Measurements from ENCODE around the gene AVEN.

Gene AVEN

GRCh38 chr15:34079904-34080303 is 40.9 kb upstream of the AVEN start:
- H3K36me3 ChIP-seq (ENCODE audit: insufficient read depth, low read length), result peaks cover 15% of the 10 kb centered on the region; the same call in 1 of the 2 replicates
- H3K4me3 ChIP-seq (ENCODE audit: low read length, poor library complexity, severe bottlenecking), result no peak overlapping the region
- H3K9me2 ChIP-seq (replicated peaks; ENCODE audit: low read depth, low read length), result no peaks in the 10 kb centered on the region
- no peak overlapping the region for H2AFZ ChIP-seq (ENCODE audit: low read length)
- no peaks in the 10 kb centered on the region for H4K20me1 ChIP-seq (ENCODE audit: insufficient read depth, low read length, poor library complexity, severe bottlenecking)
- no peak overlapping the region for H3K9ac ChIP-seq (ENCODE audit: low read depth, low read length, poor library complexity, severe bottlenecking)
- no peaks in the 10 kb centered on the region for H3F3A ChIP-seq (ENCODE audit: low read depth)
- TF ChIP-seq CTCF (conservative IDR thresholded peaks at IDR 0.05; ENCODE audit: low read length) (no peak), EZH2phosphoT487 (IDR thresholded peaks at IDR 0.05; ENCODE audit: borderline replicate concordance) (no peak)
- no peaks in the 10 kb centered on the region for H3K4me1 ChIP-seq (ENCODE audit: insufficient read depth, low read length, poor library complexity, severe bottlenecking)
- H3K27me3 ChIP-seq (ENCODE audit: insufficient read depth, low read length, poor library complexity, severe bottlenecking), result no peaks in the 10 kb centered on the region
- no peaks in the 10 kb centered on the region for H3K79me2 ChIP-seq (ENCODE audit: insufficient read depth, low read length)
- H3K4me2 ChIP-seq (ENCODE audit: low read depth, low read length, poor library complexity, severe bottlenecking), result no peak overlapping the region
- H3K9me3 ChIP-seq (ENCODE audit: insufficient read depth, low read depth, low read length), result no peaks in the 10 kb centered on the region

- Histone ChIP-seq H3K27me3 (ENCODE audit: insufficient read depth, low read length, poor library complexity, severe bottlenecking) (no peaks in the 10 kb centered on the region), H3K4me3 (ENCODE audit: low read length, poor library complexity, severe bottlenecking) (no peak overlapping the region), H3K9me3 (ENCODE audit: insufficient read depth, low read depth, low read length) (no peaks in the 10 kb centered on the region), H3K9me2 (replicated peaks; ENCODE audit: low read depth, low read length) (no peaks in the 10 kb centered on the region), H3K9ac (ENCODE audit: low read depth, low read length, poor library complexity, severe bottlenecking) (no peak overlapping the region), H3K36me3 (ENCODE audit: insufficient read depth, low read length) (peaks cover 8% of the 10 kb centered on the region; the same call in 1 of the 2 replicates), H3K4me1 (ENCODE audit: insufficient read depth, low read length, poor library complexity, severe bottlenecking) (no peaks in the 10 kb centered on the region), H3F3A (ENCODE audit: low read depth) (no peaks in the 10 kb centered on the region), H4K20me1 (ENCODE audit: insufficient read depth, low read length, poor library complexity, severe bottlenecking) (no peaks in the 10 kb centered on the region), H3K79me2 (ENCODE audit: insufficient read depth, low read length) (no peaks in the 10 kb centered on the region), H3K4me2 (ENCODE audit: low read depth, low read length, poor library complexity, severe bottlenecking) (no peak overlapping the region), H2AFZ (ENCODE audit: low read length) (no peak overlapping the region)
- no peak for TF ChIP-seq CTCF (conservative IDR thresholded peaks at IDR 0.05; ENCODE audit: low read length)
- TF ChIP-seq EZH2phosphoT487 (IDR thresholded peaks at IDR 0.05; ENCODE audit: borderline replicate concordance), result no peak
Measured at GRCh38 chr15:34078900-34079299, 39.9 kb upstream of the AVEN start.

GRCh38 chr15:34076785-34077184 is 37.8 kb upstream of the AVEN start:
- H3F3A ChIP-seq (ENCODE audit: low read depth), result no peaks in the 10 kb centered on the region
- no peaks in the 10 kb centered on the region for H3K9me3 ChIP-seq (ENCODE audit: insufficient read depth, low read depth, low read length)
- H3K27me3 ChIP-seq (ENCODE audit: insufficient read depth, low read length, poor library complexity, severe bottlenecking), result no peaks in the 10 kb centered on the region
- no peak overlapping the region for H2AFZ ChIP-seq (ENCODE audit: low read length)
- no peak overlapping the region for H3K9ac ChIP-seq (ENCODE audit: low read depth, low read length, poor library complexity, severe bottlenecking)
- no peaks in the 10 kb centered on the region for H3K4me1 ChIP-seq (ENCODE audit: insufficient read depth, low read length, poor library complexity, severe bottlenecking)
- no peaks in the 10 kb centered on the region for H3K79me2 ChIP-seq (ENCODE audit: insufficient read depth, low read length)
- H3K4me3 ChIP-seq (ENCODE audit: low read length, poor library complexity, severe bottlenecking), result no peak overlapping the region
- no peaks in the 10 kb centered on the region for H3K36me3 ChIP-seq (ENCODE audit: insufficient read depth, low read length)
- no peaks in the 10 kb centered on the region for H3K9me2 ChIP-seq (replicated peaks; ENCODE audit: low read depth, low read length)
- H4K20me1 ChIP-seq (ENCODE audit: insufficient read depth, low read length, poor library complexity, severe bottlenecking), result no peaks in the 10 kb centered on the region
- TF ChIP-seq EZH2phosphoT487 (IDR thresholded peaks at IDR 0.05; ENCODE audit: borderline replicate concordance) (no peak), CTCF (conservative IDR thresholded peaks at IDR 0.05; ENCODE audit: low read length) (no peak)
- no peak overlapping the region for H3K4me2 ChIP-seq (ENCODE audit: low read depth, low read length, poor library complexity, severe bottlenecking)
